GM12878 (cell line): ENCODE data around the gene NAA11. TPM values are rescaled to one million over a fixed set of nuclear protein-coding genes. Genes with fewer than 3 reads are reported as not detected.

Experiments used
- ATAC-seq: fragments of 200-7000 bp; cut with Tn5 transposase; 3 replicates; pipeline ENCODE4 v1.9.1; 2020; ENCODE audit warnings: mild to moderate bottlenecking, moderate library complexity
- BruUV-seq: library from RNA; stranded (reverse); fragments of 400-500 nt; replicated peaks from 2 replicates; lab custom pipeline; 2021; lab: Mats Ljungman, UMichigan
- CTCF ChIA-PET: fragments of 300-600 bp; sonication (Branson Sonifier 250); formaldehyde crosslinking; extraction: SDS; loops from one replicate; lab custom pipeline; 2021; ENCODE audit warnings: inconsistent platforms; lab: Yijun Ruan, JAX
- POLR2A ChIA-PET: fragments of 350-600 bp; formaldehyde crosslinking; extraction: SDS; loops from one replicate; lab custom pipeline; 2021; ENCODE audit warnings: inconsistent platforms; lab: Charles Lee
- RAD21 ChIA-PET: fragments of 300-600 bp; sonication (Branson Sonifier 250); formaldehyde crosslinking; loops from one replicate; lab custom pipeline; 2023; ENCODE audit warnings: antibody characterized with exemption; ENCODE audit not compliant: unreplicated experiment; lab: Charles Lee
- SMC1A ChIA-PET: fragments of 300-600 bp; sonication (Branson Sonifier 250); formaldehyde crosslinking; loops from one replicate; lab custom pipeline; 2023; ENCODE audit not compliant: unreplicated experiment, uncharacterized antibody; lab: Charles Lee
- DNase-seq: peaks from one replicate; pipeline ENCODE4 v3.0.0-alpha.2; 2011; ENCODE audit warnings: low read depth, low spot score
- FAIRE-seq: peaks from 3 replicates; lab custom pipeline; 2011; peaks lifted over from hg19 to GRCh38; lab: Jason Lieb, UNC
- H2AFZ ChIP-seq: 2 replicates; pipeline ENCODE4 v1.6.0; 2011; ENCODE audit warnings: low read depth, low read length, control low read depth; ENCODE audit not compliant: control insufficient read depth
- H3K27ac ChIP-seq: 2 replicates; pipeline ENCODE4 v1.5.1; 2011; ENCODE audit warnings: control low read depth; ENCODE audit not compliant: control insufficient read depth, insufficient read depth
- H3K27me3 ChIP-seq, 2 experiments: replicated peaks in 1 of 2; 2 replicates each; pipeline versions ENCODE4 v1.6.0 to v1.6.1; 2011; ENCODE audit warnings: low read length in 1 of 2; ENCODE audit not compliant: control insufficient read depth in 2 of 2, insufficient read depth in 2 of 2
- H3K36me3 ChIP-seq, 2 experiments: 2 replicates each; pipeline ENCODE4 v1.5.1; 2011; ENCODE audit warnings: low read length in 1 of 2; ENCODE audit not compliant: control insufficient read depth in 2 of 2, insufficient read depth in 2 of 2
- H3K4me1 ChIP-seq: 2 replicates; pipeline ENCODE4 v1.6.1; 2011; ENCODE audit warnings: mild to moderate bottlenecking, low read length, moderate library complexity, mixed read lengths; ENCODE audit not compliant: control insufficient read depth, insufficient read depth
- H3K4me2 ChIP-seq: 2 replicates; pipeline ENCODE4 v1.6.0; 2011; ENCODE audit warnings: control low read depth; ENCODE audit not compliant: control insufficient read depth, insufficient read depth
- H3K4me3 ChIP-seq: fragments of 200-600 bp; sonication (generic); 2 replicates; pipeline ENCODE4 v1.5.1; 2016
- H3K79me2 ChIP-seq: 2 replicates; pipeline ENCODE4 v1.6.0; 2011; ENCODE audit warnings: low read length; ENCODE audit not compliant: control insufficient read depth, insufficient read depth
- H3K9ac ChIP-seq: 2 replicates; pipeline ENCODE4 v1.8.0; 2011; ENCODE audit warnings: low read length, control low read depth, mixed read lengths; ENCODE audit not compliant: control insufficient read depth, insufficient read depth
- H3K9me3 ChIP-seq: replicated peaks from 3 replicates; pipeline ENCODE4 v1.5.1; 2011; ENCODE audit warnings: mild to moderate bottlenecking, low read length; ENCODE audit not compliant: control insufficient read depth, insufficient read depth
- H4K20me1 ChIP-seq: 2 replicates; pipeline ENCODE4 v1.6.0; 2011; ENCODE audit not compliant: control insufficient read depth, insufficient read depth
- BCLAF1 ChIP-seq: fragments of 450-650 bp; IDR thresholded peaks from 2 replicates; pipeline ENCODE4 v1.6.1; 2017; ENCODE audit warnings: antibody characterized with exemption, mild to moderate bottlenecking, moderate library complexity
- E2F4 ChIP-seq: IDR thresholded peaks from 2 replicates; pipeline ENCODE4 v1.6.1; 2012; ENCODE audit warnings: low read depth, low read length, improper control_type of control experiment
- E4F1 ChIP-seq: fragments of 450-650 bp; IDR thresholded peaks from 2 replicates; pipeline ENCODE4 v1.6.1; 2018; ENCODE audit warnings: borderline replicate concordance, mild to moderate bottlenecking; ENCODE audit not compliant: partially characterized antibody
- FOXM1 ChIP-seq: IDR thresholded peaks from 2 replicates; pipeline ENCODE4 v1.6.1; 2012; ENCODE audit warnings: low read depth, mild to moderate bottlenecking, inconsistent platforms, low read length, moderate library complexity
- KLF5 ChIP-seq: fragments of 450-650 bp; IDR thresholded peaks from 2 replicates; pipeline ENCODE4 v1.6.1; 2014; ENCODE audit warnings: mild to moderate bottlenecking; ENCODE audit not compliant: partially characterized antibody
- SMAD1 ChIP-seq: fragments of 450-650 bp; IDR thresholded peaks from 2 replicates; pipeline ENCODE4 v1.6.1; 2018; ENCODE audit warnings: mild to moderate bottlenecking, low read depth; ENCODE audit not compliant: partially characterized antibody
- SMC3 ChIP-seq: IDR thresholded peaks from 2 replicates; pipeline ENCODE4 v1.6.1; 2011; ENCODE audit warnings: low read length, improper control_type of control experiment, borderline replicate concordance
- YY1 ChIP-seq: IDR thresholded peaks from 2 replicates; pipeline ENCODE4 v1.6.1; 2011; ENCODE audit warnings: low read depth, mild to moderate bottlenecking, low read length
- ZBTB4 ChIP-seq: fragments of 450-650 bp; formaldehyde crosslinking; IDR thresholded peaks from 2 replicates; pipeline ENCODE4 v1.4.0; 2022; ENCODE audit warnings: mild to moderate bottlenecking, moderate library complexity
- ZZZ3 ChIP-seq: IDR thresholded peaks from 2 replicates; pipeline ENCODE4 v1.6.1; 2011; ENCODE audit warnings: low read depth; ENCODE audit not compliant: control insufficient read depth, insufficient read length
- WGBS: methylation state at CpG from one replicate; pipeline ENCODE4 v1.1.6; 2016; ENCODE audit warnings: low lambda C conversion rate; ENCODE audit not compliant: insufficient replicate concordance, insufficient coverage; ENCODE audit errors: missing lambda C conversion rate; 5-methylcytosine and 5-hydroxymethylcytosine counted together
- in situ Hi-C: fragments of 300-500 bp; cut with MboI; formaldehyde crosslinking; loops from 9 replicates; pipeline ENCODE4 v1.14.3; 2018; ENCODE audit warnings: mixed read lengths
- intact Hi-C: fragments of 100-400 bp; cut with micrococcal nuclease; formaldehyde crosslinking; loops from one replicate; pipeline ENCODE4 v1.14.2; 2022; ENCODE audit not compliant: unreplicated experiment
- polyA plus RNA-seq, 11 experiments: library from polyadenylated mRNA; depleted of rRNA in 4 of 11; unstranded in 6 of 11; stranded (reverse) in 5 of 11; fragments of >200 nt; fragmentation: Nextera tagmentation in 4 of 11; fragmentation: Illumina TruSeq in 1 of 11; extraction: Ambion mirVana in 4 of 11; extraction: Trizol in 1 of 11; gene quantifications; 1 replicate in 1 of 11; 2 replicates in 10 of 11; pipeline versions ENCODE4 v1.2.1 to v1.2.3, GENCODE V29; 2011 to 2016; ENCODE audit warnings: inconsistent platforms in 2 of 11, missing spikeins in 2 of 11, low read depth in 1 of 11
- total RNA-seq, 4 experiments: library from RNA; depleted of rRNA in 3 of 4; stranded (reverse); fragments of >200 nt in 3 of 4; fragmentation: Illumina TruSeq in 1 of 4; extraction: Trizol in 1 of 4; gene quantifications; 2 replicates each; pipeline versions ENCODE4 v1.2.1 to v1.2.3, GENCODE V29; 2013 to 2021

The NAA11 gene
- total and polyA plus RNA-seq, 10 of the 15 experiments (the other 5 are each of a cell fraction or from before 2014, with no cell fraction given): 0.12 to 0.16 TPM; not detected in 8

- no peak overlapping the region for H3K27ac ChIP-seq
- no peaks in the 10 kb centered on the region for H3K9me3 ChIP-seq
- in situ Hi-C loops: no loop called here
- H4K20me1 ChIP-seq: no peaks in the 10 kb centered on the region
- no peak overlapping the region for H3K4me3 ChIP-seq
- H3K27me3 ChIP-seq: no peaks in the 10 kb centered on the region
- no peak overlapping the region for H3K9ac ChIP-seq
- ATAC-seq (no peak), FAIRE-seq (no peak), DNase-seq (no peak)
- WGBS: 29% methylated on average over 4 of the region's 4 CpGs
- H2AFZ ChIP-seq: no peak overlapping the region
- H3K36me3 ChIP-seq: no peaks in the 10 kb centered on the region
- TF ChIP-seq ZZZ3 (no peak), BCLAF1 (no peak), KLF5 (no peak), SMAD1 (no peak), SMC3 (no peak), E4F1 (no peak), E2F4 (no peak), FOXM1 (no peak), YY1 (no peak), ZBTB4 (CRISPR knock-in tag) (no peak)
- ChIA-PET POLR2A (no interaction called here), RAD21 (interaction anchor here (0.8 kb wide), 1 partner anchor 143 kb away, joined by 3 read pairs; no protein-coding TSS in a partner anchor), SMC1A (interaction anchor here (0.7 to 2.9 kb wide), 4 partner anchors 9 to 70 kb away, joined by 3 to 11 read pairs (median 4); no protein-coding TSS in a partner anchor), CTCF (interaction anchor here (0.8 to 1.6 kb wide), 5 partner anchors 11 to 256 kb away, joined by 3 to 6 read pairs (median 3); no protein-coding TSS in a partner anchor)
- H3K4me2 ChIP-seq: no peak overlapping the region
- BruUV-seq: no TSS peak
- no peaks in the 10 kb centered on the region for H3K79me2 ChIP-seq
- intact Hi-C loops: no loop called here
- no peaks in the 10 kb centered on the region for H3K4me1 ChIP-seq
Measured at GRCh38 chr4:79319975-79320374, 5.9 kb downstream of the NAA11 start.
